IMR-90 (cell line): ENCODE data around the gene KRT37. TPM values are rescaled to one million over a fixed set of nuclear protein-coding genes. Genes with fewer than 3 reads are reported as not detected.
A peak's percentile ranks its signal among the peaks of the same experiment; 100 is the strongest.

ENCODE experiments used
- ATAC-seq: fragments of 200-7000 bp; cut with Tn5 transposase; 2 replicates; pipeline ENCODE4 v1.9.1; 2020; ENCODE audit warnings: low read depth, mild to moderate bottlenecking, moderate library complexity
- BruUV-seq: library from RNA; stranded (reverse); fragments of 400-500 nt; replicated peaks from 2 replicates; lab custom pipeline; 2021; lab: Mats Ljungman, UMichigan
- CTCF ChIA-PET: fragments of 300-600 bp; formaldehyde crosslinking; extraction: SDS; loops from one replicate; lab custom pipeline; 2021; ENCODE audit warnings: antibody characterized with exemption; lab: Yijun Ruan, JAX
- POLR2A ChIA-PET: fragments of 300-600 bp; sonication (Branson Sonifier 250); formaldehyde crosslinking; loops from one replicate; lab custom pipeline; 2022; ENCODE audit warnings: antibody characterized with exemption; ENCODE audit not compliant: unreplicated experiment; lab: Charles Lee
- DNase-seq: peaks from one replicate; pipeline ENCODE4 v3.0.0; 2013
- H2AFZ ChIP-seq: replicated peaks from 2 replicates; pipeline ENCODE3; 2013; ENCODE audit warnings: low read length, mild to moderate bottlenecking; ENCODE audit not compliant: poor library complexity
- H2AK5ac ChIP-seq: 2 replicates; pipeline ENCODE4 v1.6.1; 2013; ENCODE audit warnings: low read depth, low read length, inconsistent platforms
- H2AK9ac ChIP-seq: replicated peaks from 2 replicates; pipeline ENCODE3; 2013; ENCODE audit warnings: mild to moderate bottlenecking, low read depth, low read length, moderate library complexity; ENCODE audit not compliant: poor library complexity
- H2BK120ac ChIP-seq: 2 replicates; pipeline ENCODE4 v1.6.1; 2013; ENCODE audit warnings: low read depth, low read length, inconsistent platforms
- H2BK15ac ChIP-seq: 3 replicates; pipeline ENCODE4 v1.6.1; 2013; ENCODE audit warnings: low read depth, low read length, inconsistent platforms
- H2BK20ac ChIP-seq: 2 replicates; pipeline ENCODE4 v1.6.1; 2013; ENCODE audit warnings: low read depth, mild to moderate bottlenecking, inconsistent platforms, low read length, moderate library complexity
- H2BK5ac ChIP-seq: 2 replicates; pipeline ENCODE4 v1.6.1; 2013; ENCODE audit warnings: mild to moderate bottlenecking, low read depth, low read length, inconsistent platforms; ENCODE audit not compliant: poor library complexity, severe bottlenecking
- H3K14ac ChIP-seq: replicated peaks from 2 replicates; pipeline ENCODE4 v1.6.1; 2013; ENCODE audit warnings: low read depth, low read length, inconsistent platforms
- H3K18ac ChIP-seq: 2 replicates; pipeline ENCODE4 v1.6.1; 2013; ENCODE audit warnings: low read depth, low read length, control low read depth
- H3K23ac ChIP-seq: 2 replicates; pipeline ENCODE4 v1.6.1; 2013; ENCODE audit warnings: low read depth, low read length, inconsistent platforms
- H3K27ac ChIP-seq: 2 replicates; pipeline ENCODE4 v1.5.1; 2013; ENCODE audit warnings: mild to moderate bottlenecking, control low read depth, low read length; ENCODE audit not compliant: insufficient read depth
- H3K27me3 ChIP-seq: 2 replicates; pipeline ENCODE4 v1.6.1; 2013; ENCODE audit warnings: low read length; ENCODE audit not compliant: control insufficient read depth, insufficient read depth
- H3K36me3 ChIP-seq: 2 replicates; pipeline ENCODE4 v1.6.1; 2013; ENCODE audit warnings: low read length, mixed read lengths; ENCODE audit not compliant: control insufficient read depth, insufficient read depth
- H3K4ac ChIP-seq: 2 replicates; pipeline ENCODE4 v1.6.1; 2013; ENCODE audit warnings: low read depth, low read length, inconsistent platforms
- H3K4me1 ChIP-seq: 2 replicates; pipeline ENCODE4 v1.6.1; 2013; ENCODE audit warnings: low read length, mixed read lengths; ENCODE audit not compliant: control insufficient read depth, insufficient read depth
- H3K4me2 ChIP-seq: 2 replicates; pipeline ENCODE4 v1.6.1; 2013; ENCODE audit warnings: low read depth, mild to moderate bottlenecking, control low read depth, low read length, moderate library complexity
- H3K4me3 ChIP-seq: 2 replicates; pipeline ENCODE4 v1.5.1; 2013; ENCODE audit warnings: low read depth, mild to moderate bottlenecking, control low read depth, low read length, moderate library complexity; ENCODE audit not compliant: insufficient read depth
- H3K56ac ChIP-seq: 2 replicates; pipeline ENCODE4 v1.6.1; 2013; ENCODE audit warnings: low read length, inconsistent platforms; ENCODE audit not compliant: insufficient read depth; ENCODE audit errors: extremely low read depth
- H3K79me1 ChIP-seq, 2 experiments: 2 replicates each; pipeline ENCODE4 v1.6.1; 2013; ENCODE audit warnings: low read length in 2 of 2, inconsistent platforms in 1 of 2, low read depth in 1 of 2
- H3K9ac ChIP-seq: 2 replicates; pipeline ENCODE4 v1.6.1; 2013; ENCODE audit warnings: low read depth, low read length, control low read depth
- H3K9me1 ChIP-seq: 2 replicates; pipeline ENCODE4 v1.6.1; 2013; ENCODE audit warnings: low read length, inconsistent platforms; ENCODE audit not compliant: insufficient read depth
- H3K9me3 ChIP-seq: 2 replicates; pipeline ENCODE4 v1.6.1; 2013; ENCODE audit warnings: low read length; ENCODE audit not compliant: control insufficient read depth, insufficient read depth
- H4K20me1 ChIP-seq: 2 replicates; pipeline ENCODE4 v1.6.1; 2013; ENCODE audit warnings: low read length, inconsistent platforms; ENCODE audit not compliant: insufficient read depth
- H4K5ac ChIP-seq: 2 replicates; pipeline ENCODE4 v1.6.1; 2013; ENCODE audit warnings: mild to moderate bottlenecking, low read depth, low read length, control low read depth
- H4K8ac ChIP-seq, 2 experiments: 2 replicates each; pipeline ENCODE4 v1.6.1; 2013; ENCODE audit warnings: low read depth in 2 of 2, low read length in 2 of 2, control low read depth in 1 of 2, inconsistent platforms in 1 of 2
- H4K91ac ChIP-seq: 2 replicates; pipeline ENCODE4 v1.6.1; 2013; ENCODE audit warnings: low read depth, low read length, inconsistent platforms; ENCODE audit not compliant: insufficient read depth
- CEBPB ChIP-seq: IDR thresholded peaks from 2 replicates; pipeline ENCODE4 v1.6.1; 2012; ENCODE audit warnings: low read depth, low read length, improper control_type of control experiment
- RAD21 ChIP-seq: IDR thresholded peaks from 2 replicates; pipeline ENCODE4 v1.6.1; 2012; ENCODE audit warnings: low read length, improper control_type of control experiment
- WGBS, 2 experiments: methylation state at CpG; one replicate each; pipeline versions ENCODE4 v1.1.5 to v1.1.7; 2013; ENCODE audit warnings: missing lambda C conversion rate in 2 of 2; ENCODE audit not compliant: insufficient read length in 1 of 2; ENCODE audit errors: extremely low coverage in 2 of 2; 5-methylcytosine and 5-hydroxymethylcytosine counted together
- dilution Hi-C: fragments of 300-500 bp; cut with HindIII; formaldehyde crosslinking; loops from one replicate; pipeline ENCODE4 v1.14.3; 2018; ENCODE audit warnings: low sequenced_read_pairs; ENCODE audit not compliant: unreplicated experiment
- in situ Hi-C: fragments of 300-500 bp; cut with MboI; formaldehyde crosslinking; loops from 3 replicates; pipeline ENCODE4 v1.14.3; 2019; ENCODE audit warnings: low sequenced_read_pairs, inconsistent platforms, mixed read lengths
- intact Hi-C: fragments of 100-400 bp; cut with micrococcal nuclease; formaldehyde crosslinking; loops from 2 replicates; pipeline ENCODE4 v1.10.0; 2022
- polyA plus RNA-seq, 3 experiments: library from polyadenylated mRNA; depleted of rRNA; stranded (reverse); fragments of >200 nt; gene quantifications; 2 replicates each; pipeline ENCODE4 v1.2.3, GENCODE V29; 2012; ENCODE audit warnings: low replicate concordance in 1 of 3
- total RNA-seq: library from RNA; depleted of rRNA; stranded (reverse); fragments of >200 nt; gene quantifications from 2 replicates; pipeline ENCODE4 v1.2.3, GENCODE V29; 2012

KRT37 gene
- total and polyA plus RNA-seq, 2 of the 4 experiments (the other 2 are of a cell fraction) = not detected

DNA sequence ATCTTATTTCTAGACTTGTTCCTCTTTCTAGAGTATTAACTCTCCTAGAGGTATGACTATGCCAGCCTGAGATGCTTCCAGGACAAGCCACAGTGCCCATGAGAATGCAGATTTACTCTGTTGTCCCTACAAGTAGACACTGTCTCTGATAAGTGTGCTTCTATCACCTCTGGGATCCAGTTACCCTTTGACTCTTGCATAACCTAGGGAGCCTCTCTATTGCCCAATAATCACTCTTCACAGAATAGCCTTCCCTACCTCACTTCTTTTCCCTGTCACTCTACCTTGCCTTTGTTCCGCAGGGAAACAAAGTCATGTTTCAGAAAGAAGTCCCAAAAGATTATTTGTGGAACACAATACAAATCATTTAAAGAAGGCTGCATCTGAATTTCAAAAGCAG is 40.7 kb downstream of the KRT37 start:
- H3K36me3 ChIP-seq = no peaks in the 10 kb centered on the region
- H2BK5ac ChIP-seq = no peak overlapping the region
- peak overlapping the region; percentile 74; the same call in 1 of the 2 replicates for H4K5ac ChIP-seq
- no peak overlapping the region for H3K4ac ChIP-seq
- intact Hi-C loops = no loop called here
- peaks cover 19% of the 10 kb centered on the region for H3K9me1 ChIP-seq
- no peaks in the 10 kb centered on the region for H4K20me1 ChIP-seq
- H4K91ac ChIP-seq = no peak overlapping the region
- H4K8ac ChIP-seq = no peak overlapping the region
- H3K9ac ChIP-seq = no peak overlapping the region
- WGBS, 2 experiments = 100% methylated on average over 1 of the region's 1 CpG; no CpG with 5 or more reads in 1 of the 2 experiments
- no peak overlapping the region for H3K27ac ChIP-seq
- CTCF ChIA-PET = no interaction called here
- in situ Hi-C loops = no loop called here
- 0 out of 2 replicates have a peak overlapping the region, but pooled peaks have one; percentile 21 for H2BK120ac ChIP-seq
- ATAC-seq (no peak), DNase-seq (no peak)
- no peak overlapping the region for H3K23ac ChIP-seq
- H3K14ac ChIP-seq = no peak overlapping the region
- H3K56ac ChIP-seq = no peak overlapping the region
- 0 out of 2 replicates have a peak overlapping the region, but pooled peaks have one; percentile 18 for H2BK20ac ChIP-seq
- H2BK15ac ChIP-seq = peak overlapping the region; percentile 39; the same call in 1 of the 3 replicates
- peak; percentile 77 for TF ChIP-seq CEBPB
- TF ChIP-seq RAD21 = no peak
- no peak overlapping the region for H2AK9ac ChIP-seq
- POLR2A ChIA-PET = interaction anchor here (0.7 kb wide), 1 partner anchor 530 kb away, joined by 6 read pairs; no protein-coding TSS in a partner anchor
- H3K9me3 ChIP-seq = no peaks in the 10 kb centered on the region
- dilution Hi-C loops = no loop called here
- no peaks in the 10 kb centered on the region for H3K27me3 ChIP-seq
- H2AFZ ChIP-seq = no peak overlapping the region
- H3K4me2 ChIP-seq = no peak overlapping the region
- peaks cover 21% of the 10 kb centered on the region for H3K4me1 ChIP-seq
- H3K79me1 ChIP-seq = no peaks in the 10 kb centered on the region; a peak in 1 of 4 replicates
- H2AK5ac ChIP-seq = no peak overlapping the region
- peak overlapping the region; percentile 64; the same call in 1 of the 2 replicates for H3K18ac ChIP-seq
- no peak overlapping the region for H3K4me3 ChIP-seq
- no TSS peak for BruUV-seq
